ENCODE measurements around the gene CACNA2D1. TPM values are rescaled to one million over a fixed set of nuclear protein-coding genes. Genes with fewer than 3 reads are reported as not detected.

Gene CACNA2D1
- total and polyA plus RNA-seq, 7 donors = 0.23 to 115 (median 59.7) TPM

- Histone ChIP-seq H3K27me3 (no peaks in the 10 kb centered on the region), H3K9me3 (no peaks in the 10 kb centered on the region), H3K4me1 (peaks cover 0 to 21% (median 11%) of the 10 kb centered on the region in 4 donors), H3K36me3 (no peaks in the 10 kb centered on the region), H3K4me3 (no peak overlapping the region), H3K27ac (peak overlapping the region in 2 of 4 donors; percentile 48 to 52)
- TF ChIP-seq EP300 (IDR thresholded peaks at IDR 0.05) (no peak), POLR2A (IDR thresholded peaks at IDR 0.05) (no peak)
- TF ChIP-seq, protein P1, sequence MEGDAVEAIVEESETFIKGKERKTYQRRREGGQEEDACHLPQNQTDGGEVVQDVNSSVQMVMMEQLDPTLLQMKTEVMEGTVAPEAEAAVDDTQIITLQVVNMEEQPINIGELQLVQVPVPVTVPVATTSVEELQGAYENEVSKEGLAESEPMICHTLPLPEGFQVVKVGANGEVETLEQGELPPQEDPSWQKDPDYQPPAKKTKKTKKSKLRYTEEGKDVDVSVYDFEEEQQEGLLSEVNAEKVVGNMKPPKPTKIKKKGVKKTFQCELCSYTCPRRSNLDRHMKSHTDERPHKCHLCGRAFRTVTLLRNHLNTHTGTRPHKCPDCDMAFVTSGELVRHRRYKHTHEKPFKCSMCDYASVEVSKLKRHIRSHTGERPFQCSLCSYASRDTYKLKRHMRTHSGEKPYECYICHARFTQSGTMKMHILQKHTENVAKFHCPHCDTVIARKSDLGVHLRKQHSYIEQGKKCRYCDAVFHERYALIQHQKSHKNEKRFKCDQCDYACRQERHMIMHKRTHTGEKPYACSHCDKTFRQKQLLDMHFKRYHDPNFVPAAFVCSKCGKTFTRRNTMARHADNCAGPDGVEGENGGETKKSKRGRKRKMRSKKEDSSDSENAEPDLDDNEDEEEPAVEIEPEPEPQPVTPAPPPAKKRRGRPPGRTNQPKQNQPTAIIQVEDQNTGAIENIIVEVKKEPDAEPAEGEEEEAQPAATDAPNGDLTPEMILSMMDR (IDR thresholded peaks at IDR 0.05) = peak; percentile 17 to 62 (median 43)
- intact Hi-C loops (cut with DNase I) = loop anchor here (2.0 to 10.0 kb wide), 5 partner anchors 190 to 740 kb away; partner anchors contain the start of gene CACNA2D1
- no peak for DNase-seq
- WGBS, 2 donors = 44 to 51% methylated on average over 4 of the region's 4 CpGs
Observed at GRCh38 chr7:82234457-82235049, 209.0 kb downstream of the CACNA2D1 start.

GRCh38 chr7:82230811-82231581, 212.6 kb downstream of the CACNA2D1 start:
- 70 to 77% methylated on average over 3 of the region's 3 CpGs for WGBS, 2 donors
- H3K27me3 ChIP-seq = no peaks in the 10 kb centered on the region
- TF ChIP-seq, protein P1 (IDR thresholded peaks at IDR 0.05) = no peak
- TF ChIP-seq POLR2A (IDR thresholded peaks at IDR 0.05) = no peak
- TF ChIP-seq POLR2AphosphoS5 (IDR thresholded peaks at IDR 0.05) = no peak
- H3K4me3 ChIP-seq = no peak overlapping the region
- no peak for DNase-seq
- H3K4me1 ChIP-seq = peaks cover 0 to 25% (median 11%) of the 10 kb centered on the region in 4 donors
- H3K9me3 ChIP-seq = no peaks in the 10 kb centered on the region
- intact Hi-C loops (cut with DNase I) = loop anchor here (10.0 kb wide), 2 partner anchors 186 to 736 kb away; no protein-coding TSS in a partner anchor
- no peaks in the 10 kb centered on the region for H3K36me3 ChIP-seq
- H3K27ac ChIP-seq = no peak overlapping the region

DNA sequence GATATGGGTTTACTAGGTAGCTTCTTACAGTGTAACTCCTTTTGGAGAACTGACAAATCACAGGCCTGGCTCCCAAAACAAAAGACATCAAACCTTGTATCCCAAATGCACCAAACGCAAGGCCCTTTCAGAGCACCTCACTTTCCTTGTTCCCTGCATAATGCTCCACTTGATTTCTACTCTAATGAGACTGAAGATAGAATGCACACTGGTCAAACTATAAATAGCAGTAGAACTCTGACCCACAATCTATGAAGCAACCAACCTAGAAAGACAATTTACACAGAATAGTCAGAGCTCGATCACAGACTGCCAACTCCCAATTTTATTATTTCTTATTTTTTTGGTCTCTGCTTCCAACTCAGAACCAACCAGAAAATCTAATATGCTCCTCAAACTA, 214.4 kb downstream of the CACNA2D1 start:
- no peaks in the 10 kb centered on the region for H3K36me3 ChIP-seq
- H3K9me3 ChIP-seq = no peaks in the 10 kb centered on the region
- no peaks in the 10 kb centered on the region for H3K27me3 ChIP-seq
- peaks cover 0 to 9% (median 2%) of the 10 kb centered on the region in 4 donors for H3K4me1 ChIP-seq
- H3K27ac ChIP-seq = no peak overlapping the region
- intact Hi-C loops (cut with DNase I) = no loop called here
- H3K4me3 ChIP-seq = no peak overlapping the region
- TF ChIP-seq, protein P1 (IDR thresholded peaks at IDR 0.05) = no peak
- no peak for TF ChIP-seq POLR2A (IDR thresholded peaks at IDR 0.05)
- no peak for DNase-seq
- WGBS, 2 donors = 69 to 88% methylated on average over 2 of the region's 2 CpGs

DNA sequence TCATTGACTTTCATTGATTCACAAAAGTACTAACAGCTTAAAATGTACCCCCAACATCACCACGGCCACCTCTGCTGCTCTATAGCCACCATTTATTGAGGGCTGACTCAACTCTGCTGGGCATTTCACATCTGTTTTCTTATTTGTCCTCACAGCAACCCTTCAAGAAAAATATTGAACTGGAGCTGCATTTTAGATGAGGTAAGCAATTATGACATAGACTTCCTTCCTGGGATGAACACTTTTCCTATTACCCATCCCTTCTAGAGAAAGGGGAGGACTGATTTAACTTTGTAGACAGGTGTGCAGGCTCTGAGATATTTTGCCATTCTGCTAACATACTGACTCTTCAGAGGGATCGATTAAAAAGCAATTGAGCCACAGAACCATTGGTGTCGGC, 217.4 kb downstream of the CACNA2D1 start:
- WGBS, 2 donors = 82 to 88% methylated on average over 3 of the region's 3 CpGs
- H3K9me3 ChIP-seq = no peaks in the 10 kb centered on the region
- TF ChIP-seq, protein P1 (IDR thresholded peaks at IDR 0.05) = no peak
- TF ChIP-seq POLR2A (IDR thresholded peaks at IDR 0.05) = no peak
- TF ChIP-seq EP300 (IDR thresholded peaks at IDR 0.05) = no peak

More for the DNA sequence above, 217.4 kb downstream of the CACNA2D1 start:
- peaks cover 0 to 5% (median 2%) of the 10 kb centered on the region in 4 donors for H3K4me1 ChIP-seq
- DNase-seq = no peak
- H3K27me3 ChIP-seq = no peaks in the 10 kb centered on the region
- intact Hi-C loops (cut with DNase I) = no loop called here
- no peaks in the 10 kb centered on the region for H3K36me3 ChIP-seq
- no peak overlapping the region for H3K4me3 ChIP-seq
- H3K27ac ChIP-seq = no peak overlapping the region
